ENCODE data around the gene CRTC2.
"Not testable (repeated sequence)": the region's sequence is repeated elsewhere in the genome, so short reads cannot be mapped to it uniquely, and the experiment has no call there.

Gene CRTC2

GRCh38 chr1:153926405-153926804, 32.0 kb downstream of the CRTC2 start:
- Histone ChIP-seq H3K4me3 (ENCODE audit: extremely low read depth, insufficient read depth, low read length, poor library complexity, severe bottlenecking) (no peak overlapping the region), H3K36me3 (ENCODE audit: control insufficient read depth, insufficient read depth, low read length) (peaks cover 4% of the 10 kb centered on the region), H3K4me1 (ENCODE audit: control insufficient read depth, insufficient read depth, low read length, poor library complexity, severe bottlenecking) (peaks cover 7% of the 10 kb centered on the region), H3K9me3 (ENCODE audit: control insufficient read depth, low read length) (no peaks in the 10 kb centered on the region), H3K27ac (ENCODE audit: low read depth, low read length, severe bottlenecking) (no peak overlapping the region)
- 87 to 88% methylated on average over 3 of the region's 4 CpGs for WGBS, 2 experiments (ENCODE audit: insufficient coverage in 2 of 2)

DNA sequence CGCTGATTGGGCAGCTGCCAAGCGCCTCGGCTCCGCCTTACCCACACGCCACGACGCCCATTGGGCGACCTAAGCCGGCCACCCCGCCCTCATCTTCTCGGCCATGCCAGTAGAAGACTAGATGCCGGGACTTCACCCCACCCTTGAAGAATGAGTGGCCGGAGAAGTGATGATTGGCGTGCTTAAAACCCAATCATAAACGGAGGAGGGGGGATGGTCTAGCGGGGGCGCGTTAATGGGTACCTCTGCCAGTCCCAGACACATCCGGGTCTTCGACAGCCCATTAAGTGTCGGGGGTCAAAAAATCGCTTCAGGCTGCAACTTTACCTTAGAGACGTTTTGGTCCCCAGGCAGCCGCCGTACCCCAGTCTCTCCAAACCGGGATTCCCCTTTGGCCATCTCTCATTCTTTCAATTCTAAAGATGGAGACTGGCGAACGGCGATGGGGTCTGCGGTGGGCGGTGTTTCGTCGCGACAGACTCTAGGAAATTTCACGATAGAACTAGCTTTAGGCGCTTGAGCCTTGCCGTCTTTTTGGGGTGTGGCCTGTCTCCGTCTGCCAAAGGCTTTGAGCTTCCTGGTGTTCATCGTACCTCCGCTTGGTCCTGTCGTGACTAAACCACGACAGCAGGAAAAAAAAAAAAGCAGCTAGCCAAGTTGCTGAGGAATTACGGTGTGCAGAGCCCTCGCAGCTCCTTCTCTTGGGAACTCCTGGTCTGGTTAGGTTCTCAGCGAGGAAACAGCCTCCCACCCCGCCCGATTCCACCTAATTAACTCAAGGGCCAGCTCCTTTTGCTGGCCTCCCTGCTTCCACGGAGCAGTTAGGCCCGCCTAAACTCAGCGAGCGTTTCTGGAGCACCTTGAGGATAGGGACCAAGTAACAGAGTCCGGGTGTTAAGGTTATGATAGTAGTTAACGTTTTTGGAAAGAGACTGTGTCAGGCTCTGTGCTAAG, 35.2 kb downstream of the CRTC2 start, which contains the start of gene GATAD2B:
GATAD2B (minus strand) TSS at position 1 of the 954 bp plus-strand sequence. CDS start 94,625 bp downstream, outside the sequence.
- 0% methylated on average over 47 to 48 of the region's 53 CpGs for WGBS, 2 experiments (ENCODE audit: insufficient coverage in 2 of 2)
- Histone ChIP-seq H3K36me3 (ENCODE audit: control insufficient read depth, insufficient read depth, low read length) (peaks cover 14% of the 10 kb centered on the region), H3K27ac (ENCODE audit: low read depth, low read length, severe bottlenecking) (peak within 1 kb of the TSS; percentile 89), H3K9me3 (ENCODE audit: control insufficient read depth, low read length) (no peaks in the 10 kb centered on the region), H3K4me3 (ENCODE audit: extremely low read depth, insufficient read depth, low read length, poor library complexity, severe bottlenecking) (peak within 1 kb of the TSS; percentile 87), H3K4me1 (ENCODE audit: control insufficient read depth, insufficient read depth, low read length, poor library complexity, severe bottlenecking) (peaks cover 17% of the 10 kb centered on the region)

- 0 to 1% methylated on average over 20 to 21 of the region's 86 CpGs for WGBS, 2 experiments (ENCODE audit: insufficient coverage in 2 of 2)
- peaks cover 17% of the 10 kb centered on the region for H3K4me1 ChIP-seq (ENCODE audit: control insufficient read depth, insufficient read depth, low read length, poor library complexity, severe bottlenecking)
- peaks cover 14% of the 10 kb centered on the region for H3K36me3 ChIP-seq (ENCODE audit: control insufficient read depth, insufficient read depth, low read length)
- peak overlapping the region; percentile 87 for H3K4me3 ChIP-seq (ENCODE audit: extremely low read depth, insufficient read depth, low read length, poor library complexity, severe bottlenecking)
- H3K27ac ChIP-seq (ENCODE audit: low read depth, low read length, severe bottlenecking) = peak overlapping the region; percentile 89
- H3K9me3 ChIP-seq (ENCODE audit: control insufficient read depth, low read length) = no peaks in the 10 kb centered on the region
Observed at GRCh38 chr1:153922076-153922971, 36.1 kb downstream of the CRTC2 start.

DNA sequence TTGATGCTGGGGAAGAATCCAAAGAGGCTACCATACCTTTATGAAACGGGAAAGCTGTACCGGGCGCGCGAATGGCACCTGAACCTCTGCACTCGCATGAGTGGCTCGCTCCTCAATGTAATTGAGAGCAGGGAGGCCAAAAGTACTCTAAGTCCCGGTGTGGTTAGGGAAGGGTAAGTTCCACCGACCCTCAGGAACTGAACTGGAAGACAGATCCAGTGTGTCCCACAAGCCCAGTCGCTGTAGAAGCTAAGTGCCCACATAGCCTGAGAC, 36.7 kb downstream of the CRTC2 start:
- WGBS, 2 experiments (ENCODE audit: insufficient coverage in 2 of 2) = 0% methylated on average over 8 to 10 of the region's 10 CpGs
- H3K36me3 ChIP-seq (ENCODE audit: control insufficient read depth, insufficient read depth, low read length) = peaks cover 14% of the 10 kb centered on the region
- peak overlapping the region; percentile 89 for H3K27ac ChIP-seq (ENCODE audit: low read depth, low read length, severe bottlenecking)
- H3K9me3 ChIP-seq (ENCODE audit: control insufficient read depth, low read length) = no peaks in the 10 kb centered on the region
- peaks cover 17% of the 10 kb centered on the region for H3K4me1 ChIP-seq (ENCODE audit: control insufficient read depth, insufficient read depth, low read length, poor library complexity, severe bottlenecking)
- peak overlapping the region; percentile 87 for H3K4me3 ChIP-seq (ENCODE audit: extremely low read depth, insufficient read depth, low read length, poor library complexity, severe bottlenecking)

GRCh38 chr1:153921080-153921802, 37.2 kb downstream of the CRTC2 start:
- H3K9me3 ChIP-seq (ENCODE audit: control insufficient read depth, low read length) = no peaks in the 10 kb centered on the region
- H3K4me3 ChIP-seq (ENCODE audit: extremely low read depth, insufficient read depth, low read length, poor library complexity, severe bottlenecking) = peak overlapping the region; percentile 87
- no peak overlapping the region for H3K27ac ChIP-seq (ENCODE audit: low read depth, low read length, severe bottlenecking)
- 36 to 67% methylated on average over 1 to 3 of the region's 3 CpGs for WGBS, 2 experiments (ENCODE audit: insufficient coverage in 2 of 2)
- H3K4me1 ChIP-seq (ENCODE audit: control insufficient read depth, insufficient read depth, low read length, poor library complexity, severe bottlenecking) = peaks cover 17% of the 10 kb centered on the region
- peaks cover 16% of the 10 kb centered on the region for H3K36me3 ChIP-seq (ENCODE audit: control insufficient read depth, insufficient read depth, low read length)

DNA sequence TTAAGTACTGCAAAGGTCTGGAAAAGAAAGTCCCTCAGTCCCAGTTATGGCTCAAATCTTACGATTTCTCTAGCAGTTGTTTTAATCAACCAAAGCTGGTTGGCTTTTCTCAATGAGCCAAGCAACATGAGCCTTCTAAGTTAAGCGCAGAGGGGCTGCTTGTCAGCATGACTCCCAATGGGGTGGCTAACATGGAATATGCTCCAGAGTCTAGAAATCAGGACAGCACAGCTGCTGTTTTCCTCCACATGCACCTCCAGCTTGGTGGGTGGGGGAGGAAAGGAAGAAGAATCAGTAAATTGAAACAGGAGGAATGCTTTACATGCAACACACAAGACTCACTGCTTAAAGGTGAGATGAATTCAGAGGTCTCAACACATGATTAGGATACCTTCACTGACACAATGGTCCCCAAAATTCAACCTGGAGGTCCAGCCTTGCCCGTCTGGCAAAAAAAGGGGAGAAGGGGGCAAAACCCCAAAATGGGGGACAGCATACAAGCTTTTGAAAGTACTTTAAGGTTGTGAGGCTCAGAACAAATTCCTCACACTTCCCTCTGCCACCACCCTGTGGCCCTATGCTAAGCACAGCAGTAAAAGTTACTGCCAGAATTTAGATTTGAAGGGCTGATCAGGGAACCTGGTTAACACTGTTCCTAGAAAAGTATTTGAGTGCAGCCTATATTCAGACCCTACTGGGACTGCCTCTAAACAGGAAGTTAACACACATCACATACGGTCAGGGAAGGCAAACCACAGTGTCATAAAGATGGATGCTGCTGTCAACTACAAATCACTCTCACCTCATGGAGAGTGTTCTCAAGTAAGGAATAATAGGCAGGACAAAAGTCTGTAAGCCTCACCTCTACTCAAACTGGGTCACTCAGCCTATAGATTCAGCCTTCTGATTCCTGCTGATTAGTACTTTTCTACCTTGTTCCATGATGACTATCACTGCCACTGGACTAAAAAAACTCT, 38.2 kb downstream of the CRTC2 start:
- H3K4me1 ChIP-seq (ENCODE audit: control insufficient read depth, insufficient read depth, low read length, poor library complexity, severe bottlenecking) = peaks cover 17% of the 10 kb centered on the region
- no peaks in the 10 kb centered on the region for H3K9me3 ChIP-seq (ENCODE audit: control insufficient read depth, low read length)
- 73 to 86% methylated on average over 2 to 4 of the region's 4 CpGs for WGBS, 2 experiments (ENCODE audit: insufficient coverage in 2 of 2)
- peaks cover 25% of the 10 kb centered on the region for H3K36me3 ChIP-seq (ENCODE audit: control insufficient read depth, insufficient read depth, low read length)
- H3K4me3 ChIP-seq (ENCODE audit: extremely low read depth, insufficient read depth, low read length, poor library complexity, severe bottlenecking) = peak overlapping the region; percentile 87
- no peak overlapping the region for H3K27ac ChIP-seq (ENCODE audit: low read depth, low read length, severe bottlenecking)

- no peak overlapping the region for H3K4me3 ChIP-seq (ENCODE audit: extremely low read depth, insufficient read depth, low read length, poor library complexity, severe bottlenecking)
- H3K27ac ChIP-seq (ENCODE audit: low read depth, low read length, severe bottlenecking) = no peak overlapping the region
- H3K36me3 ChIP-seq (ENCODE audit: control insufficient read depth, insufficient read depth, low read length) = peaks cover 25% of the 10 kb centered on the region
- peaks cover 17% of the 10 kb centered on the region for H3K4me1 ChIP-seq (ENCODE audit: control insufficient read depth, insufficient read depth, low read length, poor library complexity, severe bottlenecking)
- WGBS, 2 experiments (ENCODE audit: insufficient coverage in 2 of 2) = 89 to 100% methylated on average over 1 of the region's 4 CpGs
- H3K9me3 ChIP-seq (ENCODE audit: control insufficient read depth, low read length) = no peaks in the 10 kb centered on the region
Observed at GRCh38 chr1:153916297-153916696, 42.1 kb downstream of the CRTC2 start.

- Histone ChIP-seq H3K4me3 (ENCODE audit: extremely low read depth, insufficient read depth, low read length, poor library complexity, severe bottlenecking) (no peak overlapping the region), H3K36me3 (ENCODE audit: control insufficient read depth, insufficient read depth, low read length) (peaks cover 29% of the 10 kb centered on the region), H3K27ac (ENCODE audit: low read depth, low read length, severe bottlenecking) (no peak overlapping the region), H3K9me3 (ENCODE audit: control insufficient read depth, low read length) (no peaks in the 10 kb centered on the region), H3K4me1 (ENCODE audit: control insufficient read depth, insufficient read depth, low read length, poor library complexity, severe bottlenecking) (no peaks in the 10 kb centered on the region)
- WGBS, 2 experiments (ENCODE audit: insufficient coverage in 2 of 2) = no CpG with 5 or more reads among the region's 2 CpGs
Observed at GRCh38 chr1:153912349-153912748, 46.1 kb downstream of the CRTC2 start.

GRCh38 chr1:153910560-153910959, 47.9 kb downstream of the CRTC2 start:
- H3K4me3 ChIP-seq (ENCODE audit: extremely low read depth, insufficient read depth, low read length, poor library complexity, severe bottlenecking); H3K4me1 ChIP-seq (ENCODE audit: control insufficient read depth, insufficient read depth, low read length, poor library complexity, severe bottlenecking); H3K27ac ChIP-seq (ENCODE audit: low read depth, low read length, severe bottlenecking); H3K9me3 ChIP-seq (ENCODE audit: control insufficient read depth, low read length): not testable (repeated sequence)
- H3K36me3 ChIP-seq (ENCODE audit: control insufficient read depth, insufficient read depth, low read length) = peaks cover 27% of the 10 kb centered on the region
- WGBS, 2 experiments (ENCODE audit: insufficient coverage in 2 of 2) = 80 to 100% methylated on average over 1 of the region's 6 CpGs
